ENCODE data around the gene TBCD. TPM values are rescaled to one million over a fixed set of nuclear protein-coding genes. Genes with fewer than 3 reads are reported as not detected.

Gene TBCD
- total RNA-seq, 2 experiments from 2014 or later: 155 to 157 TPM

- Mint-ChIP-seq H3K4me1 (peaks cover 84% of the 10 kb centered on the region), H3K36me3 (ENCODE audit: low read depth) (peaks cover 35% of the 10 kb centered on the region), H3K4me3 (peak overlapping the region; percentile 54), H3K9me3 (no peaks in the 10 kb centered on the region), H3K27me3 (no peaks in the 10 kb centered on the region), H3K27ac (peak overlapping the region; percentile 96)
- no peak for DNase-seq
- POLR2A ChIA-PET: interaction anchor here (0.6 kb wide), 1 partner anchor 9 kb away, joined by 4 read pairs; no protein-coding TSS in a partner anchor
- CTCF ChIA-PET: interaction anchor here (0.7 to 1.7 kb wide), 7 partner anchors 9 to 101 kb away, joined by 3 to 10 read pairs (median 7); no protein-coding TSS in a partner anchor
Observed at GRCh38 chr17:82884341-82884969, 132.6 kb downstream of the TBCD start.

- peak overlapping the region; percentile 54 for H3K4me3 Mint-ChIP-seq
- H3K36me3 Mint-ChIP-seq (ENCODE audit: low read depth): peaks cover 35% of the 10 kb centered on the region
- peak overlapping the region; percentile 96 for H3K27ac Mint-ChIP-seq
- ChIA-PET CTCF (interaction anchor here (0.9 to 1.7 kb wide), 8 partner anchors 9 to 100 kb away, joined by 3 to 10 read pairs (median 5); no protein-coding TSS in a partner anchor), POLR2A (interaction anchor here (0.6 kb wide), 1 partner anchor 8 kb away, joined by 4 read pairs; no protein-coding TSS in a partner anchor)
- H3K27me3 Mint-ChIP-seq: no peaks in the 10 kb centered on the region
- peaks cover 81% of the 10 kb centered on the region for H3K4me1 Mint-ChIP-seq
- peak; percentile 43 for DNase-seq
- H3K9me3 Mint-ChIP-seq: no peaks in the 10 kb centered on the region
Observed at GRCh38 chr17:82884970-82885353, 133.1 kb downstream of the TBCD start.

- Mint-ChIP-seq H3K4me3 (no peak overlapping the region), H3K4me1 (peaks cover 70% of the 10 kb centered on the region), H3K27me3 (no peaks in the 10 kb centered on the region), H3K27ac (peak overlapping the region; percentile 68), H3K9me3 (no peaks in the 10 kb centered on the region), H3K36me3 (ENCODE audit: low read depth) (peaks cover 41% of the 10 kb centered on the region)
- POLR2A ChIA-PET: interaction anchor here (0.5 kb wide), 1 partner anchor 69 kb away, joined by 3 read pairs; no protein-coding TSS in a partner anchor
- no peak for DNase-seq
- CTCF ChIA-PET: no interaction called here
Observed at GRCh38 chr17:82887255-82888164, 135.6 kb downstream of the TBCD start.

GRCh38 chr17:82888583-82889495 lies 137.0 kb downstream of the TBCD start:
- DNase-seq: no peak
- Mint-ChIP-seq H3K27ac (no peak overlapping the region), H3K4me1 (peaks cover 70% of the 10 kb centered on the region), H3K36me3 (ENCODE audit: low read depth) (peaks cover 46% of the 10 kb centered on the region), H3K27me3 (no peaks in the 10 kb centered on the region), H3K9me3 (no peaks in the 10 kb centered on the region), H3K4me3 (no peak overlapping the region)
- ChIA-PET POLR2A (no interaction called here), CTCF (interaction anchor here (1.2 kb wide), 1 partner anchor 8 kb away, joined by 3 read pairs; no protein-coding TSS in a partner anchor)

GRCh38 chr17:82889496-82890338 lies 137.9 kb downstream of the TBCD start:
- H3K27me3 Mint-ChIP-seq: no peaks in the 10 kb centered on the region
- ChIA-PET CTCF (interaction anchor here (0.7 to 1.2 kb wide), 2 partner anchors 9 to 15 kb away, joined by 3 read pairs; no protein-coding TSS in a partner anchor), POLR2A (no interaction called here)
- H3K9me3 Mint-ChIP-seq: no peaks in the 10 kb centered on the region
- H3K36me3 Mint-ChIP-seq (ENCODE audit: low read depth): peaks cover 45% of the 10 kb centered on the region
- no peak overlapping the region for H3K27ac Mint-ChIP-seq
- H3K4me1 Mint-ChIP-seq: peaks cover 69% of the 10 kb centered on the region
- no peak for DNase-seq
- no peak overlapping the region for H3K4me3 Mint-ChIP-seq

GRCh38 chr17:82890339-82890730 lies 138.5 kb downstream of the TBCD start:
- H3K36me3 Mint-ChIP-seq (ENCODE audit: low read depth): peaks cover 44% of the 10 kb centered on the region
- no peak overlapping the region for H3K4me3 Mint-ChIP-seq
- H3K9me3 Mint-ChIP-seq: no peaks in the 10 kb centered on the region
- CTCF ChIA-PET: interaction anchor here (0.7 to 1.2 kb wide), 2 partner anchors 9 to 15 kb away, joined by 3 read pairs; no protein-coding TSS in a partner anchor
- no peak overlapping the region for H3K27ac Mint-ChIP-seq
- no peak for DNase-seq
- POLR2A ChIA-PET: no interaction called here
- H3K4me1 Mint-ChIP-seq: peaks cover 69% of the 10 kb centered on the region
- no peaks in the 10 kb centered on the region for H3K27me3 Mint-ChIP-seq

- no peaks in the 10 kb centered on the region for H3K27me3 Mint-ChIP-seq
- H3K4me3 Mint-ChIP-seq: no peak overlapping the region
- peaks cover 49% of the 10 kb centered on the region for H3K36me3 Mint-ChIP-seq (ENCODE audit: low read depth)
- POLR2A ChIA-PET: no interaction called here
- no peak overlapping the region for H3K27ac Mint-ChIP-seq
- H3K4me1 Mint-ChIP-seq: peaks cover 63% of the 10 kb centered on the region
- no peak for DNase-seq
- H3K9me3 Mint-ChIP-seq: no peaks in the 10 kb centered on the region
- CTCF ChIA-PET: interaction anchor here (0.7 kb wide), 1 partner anchor 16 kb away, joined by 3 read pairs; no protein-coding TSS in a partner anchor
Observed at GRCh38 chr17:82890926-82891678, 139.2 kb downstream of the TBCD start.

GRCh38 chr17:82891911-82892310 lies 140.0 kb downstream of the TBCD start:
- POLR2A ChIA-PET: no interaction called here
- CTCF ChIA-PET: interaction anchor here (1.0 to 2.5 kb wide), 3 partner anchors 23 to 110 kb away, joined by 3 to 9 read pairs (median 4); no protein-coding TSS in a partner anchor
- H3K36me3 Mint-ChIP-seq (ENCODE audit: low read depth): peaks cover 49% of the 10 kb centered on the region
- no peak for DNase-seq
- H3K4me1 Mint-ChIP-seq: peaks cover 56% of the 10 kb centered on the region
- H3K4me3 Mint-ChIP-seq: no peak overlapping the region
- H3K27me3 Mint-ChIP-seq: no peaks in the 10 kb centered on the region
- H3K27ac Mint-ChIP-seq: peak overlapping the region; percentile 92
- H3K9me3 Mint-ChIP-seq: no peaks in the 10 kb centered on the region

GRCh38 chr17:82892899-82893565 lies 141.2 kb downstream of the TBCD start:
- Mint-ChIP-seq H3K4me3 (peak overlapping the region; percentile 65), H3K4me1 (peaks cover 45% of the 10 kb centered on the region), H3K27ac (peak overlapping the region; percentile 92), H3K36me3 (ENCODE audit: low read depth) (peaks cover 43% of the 10 kb centered on the region), H3K27me3 (no peaks in the 10 kb centered on the region), H3K9me3 (no peaks in the 10 kb centered on the region)
- CTCF ChIA-PET: interaction anchor here (1.0 to 2.5 kb wide), 4 partner anchors 9 to 111 kb away, joined by 3 to 9 read pairs (median 4); no protein-coding TSS in a partner anchor
- POLR2A ChIA-PET: interaction anchor here (1.2 kb wide), 1 partner anchor 8 kb away, joined by 4 read pairs; no protein-coding TSS in a partner anchor
- DNase-seq: peak; percentile 78

GRCh38 chr17:82893779-82894178 lies 141.9 kb downstream of the TBCD start:
- Mint-ChIP-seq H3K4me3 (peak overlapping the region; percentile 65), H3K27me3 (no peaks in the 10 kb centered on the region), H3K27ac (peak overlapping the region; percentile 92), H3K36me3 (ENCODE audit: low read depth) (peaks cover 46% of the 10 kb centered on the region), H3K4me1 (peaks cover 45% of the 10 kb centered on the region), H3K9me3 (no peaks in the 10 kb centered on the region)
- DNase-seq: no peak
- ChIA-PET POLR2A (interaction anchor here (1.2 kb wide), 1 partner anchor 9 kb away, joined by 4 read pairs; no protein-coding TSS in a partner anchor), CTCF (interaction anchor here (1.0 to 2.5 kb wide), 3 partner anchors 10 to 112 kb away, joined by 3 to 9 read pairs (median 5); no protein-coding TSS in a partner anchor)
